AG09319 (cell line): ENCODE results near the gene RALGAPB.

Experiments used
- DNase-seq: peaks from one replicate; pipeline ENCODE4 v3.0.0-alpha.2; 2010; ENCODE audit warnings: low read depth; ENCODE audit errors: extremely low read depth
- TF ChIP-seq, protein P1 (sequence below): IDR thresholded peaks from 2 replicates; pipeline ENCODE4 v1.5.1; 2011; ENCODE audit warnings: low read depth, mild to moderate bottlenecking, inconsistent platforms, low read length, moderate library complexity

Gene RALGAPB

GRCh38 chr20:38519426-38519825 is 46.8 kb downstream of the RALGAPB start:
- TF ChIP-seq, protein P1, sequence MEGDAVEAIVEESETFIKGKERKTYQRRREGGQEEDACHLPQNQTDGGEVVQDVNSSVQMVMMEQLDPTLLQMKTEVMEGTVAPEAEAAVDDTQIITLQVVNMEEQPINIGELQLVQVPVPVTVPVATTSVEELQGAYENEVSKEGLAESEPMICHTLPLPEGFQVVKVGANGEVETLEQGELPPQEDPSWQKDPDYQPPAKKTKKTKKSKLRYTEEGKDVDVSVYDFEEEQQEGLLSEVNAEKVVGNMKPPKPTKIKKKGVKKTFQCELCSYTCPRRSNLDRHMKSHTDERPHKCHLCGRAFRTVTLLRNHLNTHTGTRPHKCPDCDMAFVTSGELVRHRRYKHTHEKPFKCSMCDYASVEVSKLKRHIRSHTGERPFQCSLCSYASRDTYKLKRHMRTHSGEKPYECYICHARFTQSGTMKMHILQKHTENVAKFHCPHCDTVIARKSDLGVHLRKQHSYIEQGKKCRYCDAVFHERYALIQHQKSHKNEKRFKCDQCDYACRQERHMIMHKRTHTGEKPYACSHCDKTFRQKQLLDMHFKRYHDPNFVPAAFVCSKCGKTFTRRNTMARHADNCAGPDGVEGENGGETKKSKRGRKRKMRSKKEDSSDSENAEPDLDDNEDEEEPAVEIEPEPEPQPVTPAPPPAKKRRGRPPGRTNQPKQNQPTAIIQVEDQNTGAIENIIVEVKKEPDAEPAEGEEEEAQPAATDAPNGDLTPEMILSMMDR: no peak
- DNase-seq: no peak

DNA sequence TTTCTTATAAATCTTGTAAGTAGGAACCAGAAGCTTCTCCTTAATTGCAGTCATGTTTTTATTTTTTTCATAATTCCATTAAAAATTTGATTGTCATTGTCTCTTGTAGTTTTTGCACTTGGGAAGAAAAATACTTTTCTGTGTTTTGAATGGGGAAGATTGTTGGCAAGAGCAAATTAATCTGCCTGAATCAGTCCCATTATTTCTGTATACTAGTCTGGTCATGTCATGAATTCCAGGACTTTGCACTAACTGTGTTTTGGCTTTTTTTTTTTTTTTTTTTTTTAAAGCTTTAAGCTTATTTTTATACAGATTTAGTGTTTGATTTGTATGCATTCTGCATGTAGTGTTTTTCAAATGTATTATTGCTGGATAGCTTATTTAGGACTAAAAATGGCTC is 47.6 kb downstream of the RALGAPB start:
- TF ChIP-seq, protein P1: no peak
- DNase-seq: no peak

DNA sequence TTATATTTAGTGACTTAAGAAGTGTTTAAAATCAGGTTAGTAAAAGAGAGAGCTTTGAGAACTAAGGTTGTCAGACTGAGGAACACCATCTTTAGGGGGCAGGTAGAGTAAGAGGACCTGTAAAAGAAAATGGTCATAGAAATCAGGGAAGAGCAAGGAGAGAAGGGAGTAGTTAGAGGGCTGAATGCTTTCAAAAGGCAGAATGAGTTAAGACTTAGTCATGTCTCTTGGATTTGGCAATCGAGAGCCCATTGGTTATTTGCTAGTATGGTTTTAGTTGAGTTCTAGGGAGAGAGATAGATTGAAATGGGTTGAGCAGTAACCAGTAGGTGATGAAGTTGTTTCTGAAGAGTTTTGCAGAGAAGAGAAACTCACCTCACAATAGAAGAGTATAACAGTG is 51.1 kb downstream of the RALGAPB start:
- no peak for DNase-seq
- TF ChIP-seq, protein P1: no peak

GRCh38 chr20:38528167-38528566 is 55.5 kb downstream of the RALGAPB start:
- TF ChIP-seq, protein P1: no peak
- DNase-seq: no peak

- TF ChIP-seq, protein P1: no peak
- no peak for DNase-seq
These were observed 58.4 kb downstream of the RALGAPB start for GRCh38 chr20:38531021-38531420.

DNA sequence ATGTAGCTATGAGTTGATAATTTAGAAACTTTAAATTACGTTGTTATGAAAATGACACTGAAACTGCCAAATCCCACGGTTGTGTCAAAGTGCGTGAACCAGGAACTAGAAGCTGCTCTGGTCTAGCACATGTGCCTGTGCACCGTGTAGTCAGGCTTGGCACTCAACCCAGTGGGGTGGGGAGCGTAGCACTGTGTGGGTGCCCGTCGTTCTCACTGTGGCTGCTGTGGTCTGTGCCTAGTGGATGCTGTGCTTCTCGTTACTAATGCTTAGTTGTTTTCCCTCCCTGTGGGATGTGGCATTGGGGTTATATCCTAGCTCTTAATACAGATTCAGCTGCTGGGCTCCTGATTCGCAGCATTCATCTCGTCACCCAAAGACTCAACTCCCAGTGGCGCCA is 62.1 kb downstream of the RALGAPB start:
- no peak for DNase-seq
- TF ChIP-seq, protein P1: no peak

DNA sequence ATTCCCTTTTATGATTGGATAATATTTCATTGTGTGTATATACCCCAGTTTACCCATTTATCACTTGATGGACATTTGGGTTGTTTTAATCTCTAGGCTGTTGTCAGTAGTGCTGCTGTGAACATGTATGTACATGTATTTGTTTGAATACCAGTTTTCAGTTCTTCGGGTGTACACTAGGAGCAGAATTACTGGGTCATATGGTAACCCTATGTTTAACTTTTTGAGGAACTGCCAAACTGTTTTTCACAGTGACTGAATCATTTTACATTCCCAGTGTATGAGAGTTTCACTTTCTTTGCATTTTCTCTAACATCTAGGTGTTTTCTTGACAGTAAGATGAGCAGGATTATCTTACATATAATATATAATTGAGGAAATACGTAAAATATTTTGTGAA is 63.7 kb downstream of the RALGAPB start:
- DNase-seq: no peak
- TF ChIP-seq, protein P1: no peak

- DNase-seq: no peak
- TF ChIP-seq, protein P1: no peak
These were observed 64.5 kb downstream of the RALGAPB start for GRCh38 chr20:38537176-38537575.
